Measurements from ENCODE around the gene KRTAP5-2.

DNA sequence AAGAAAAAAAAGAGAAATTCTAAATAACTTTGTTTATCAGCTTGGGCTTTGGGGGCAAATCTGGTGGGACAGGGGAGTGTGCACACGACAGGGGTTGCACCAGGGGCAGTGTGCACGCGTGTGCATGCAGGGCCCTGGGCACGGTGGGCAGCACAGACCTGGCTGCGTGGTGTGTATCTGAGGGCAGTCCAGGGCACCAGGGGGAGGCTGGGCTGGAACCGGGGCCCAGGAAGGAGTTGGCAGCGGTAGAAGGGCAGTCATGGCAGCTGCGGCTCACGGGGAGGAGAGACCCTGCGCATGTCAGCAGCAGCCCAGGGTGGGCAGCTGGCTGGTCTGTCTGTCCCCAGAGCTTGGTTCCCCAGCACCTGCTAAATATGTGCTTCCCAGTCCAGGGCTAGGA is 35.8 kb upstream of the KRTAP5-2 start:
- TF ChIP-seq, protein P1, sequence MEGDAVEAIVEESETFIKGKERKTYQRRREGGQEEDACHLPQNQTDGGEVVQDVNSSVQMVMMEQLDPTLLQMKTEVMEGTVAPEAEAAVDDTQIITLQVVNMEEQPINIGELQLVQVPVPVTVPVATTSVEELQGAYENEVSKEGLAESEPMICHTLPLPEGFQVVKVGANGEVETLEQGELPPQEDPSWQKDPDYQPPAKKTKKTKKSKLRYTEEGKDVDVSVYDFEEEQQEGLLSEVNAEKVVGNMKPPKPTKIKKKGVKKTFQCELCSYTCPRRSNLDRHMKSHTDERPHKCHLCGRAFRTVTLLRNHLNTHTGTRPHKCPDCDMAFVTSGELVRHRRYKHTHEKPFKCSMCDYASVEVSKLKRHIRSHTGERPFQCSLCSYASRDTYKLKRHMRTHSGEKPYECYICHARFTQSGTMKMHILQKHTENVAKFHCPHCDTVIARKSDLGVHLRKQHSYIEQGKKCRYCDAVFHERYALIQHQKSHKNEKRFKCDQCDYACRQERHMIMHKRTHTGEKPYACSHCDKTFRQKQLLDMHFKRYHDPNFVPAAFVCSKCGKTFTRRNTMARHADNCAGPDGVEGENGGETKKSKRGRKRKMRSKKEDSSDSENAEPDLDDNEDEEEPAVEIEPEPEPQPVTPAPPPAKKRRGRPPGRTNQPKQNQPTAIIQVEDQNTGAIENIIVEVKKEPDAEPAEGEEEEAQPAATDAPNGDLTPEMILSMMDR (conservative IDR thresholded peaks at IDR 0.05; ENCODE audit: low read depth, low read length) = no peak
- no peak for TF ChIP-seq EZH2 (IDR thresholded peaks at IDR 0.05; ENCODE audit: low read length, unreplicated experiment)

Data from PC-3 (cell line).